NCI-H2081 treated with DMSO at 0.1 percent for 48 hours (cell line): ENCODE results near the gene ADCY9.
"Not testable (repeated sequence)": the region's sequence is repeated elsewhere in the genome, so short reads cannot be mapped to it uniquely, and the experiment has no call there.

Source experiments
- DNase-seq: peaks from one replicate; lab custom pipeline; 2025; lab: John Stamatoyannopoulos, UW

ADCY9 gene

GRCh38 chr16:3950343-3951193 lies 165.7 kb downstream of the ADCY9 start:
- DNase-seq: no peak

GRCh38 chr16:3949946-3950342 lies 166.3 kb downstream of the ADCY9 start:
- DNase-seq: no peak

- no peak for DNase-seq
Observed at GRCh38 chr16:3949287-3949686, 167.0 kb downstream of the ADCY9 start.

- no peak for DNase-seq
Observed at GRCh38 chr16:3948378-3948995, 167.8 kb downstream of the ADCY9 start.

GRCh38 chr16:3946604-3947180 lies 169.6 kb downstream of the ADCY9 start:
- no peak for DNase-seq

- DNase-seq: no peak
Observed at GRCh38 chr16:3945751-3946603, 170.3 kb downstream of the ADCY9 start.

GRCh38 chr16:3944457-3944856 lies 171.8 kb downstream of the ADCY9 start:
- not testable (repeated sequence) for DNase-seq

- not testable (repeated sequence) for DNase-seq
Observed at GRCh38 chr16:3942146-3942545, 174.1 kb downstream of the ADCY9 start.

- no peak for DNase-seq
Observed at GRCh38 chr16:3938843-3939624, 177.2 kb downstream of the ADCY9 start.

GRCh38 chr16:3938471-3938842 lies 177.8 kb downstream of the ADCY9 start:
- no peak for DNase-seq

- DNase-seq: no peak
Observed at GRCh38 chr16:3937066-3937875, 179.0 kb downstream of the ADCY9 start.

GRCh38 chr16:3935921-3936320 lies 180.3 kb downstream of the ADCY9 start:
- DNase-seq: no peak

- DNase-seq: no peak
Observed at GRCh38 chr16:3934491-3935181, 181.6 kb downstream of the ADCY9 start.

GRCh38 chr16:3927147-3927546 lies 189.1 kb downstream of the ADCY9 start:
- not testable (repeated sequence) for DNase-seq

GRCh38 chr16:3924763-3925162 lies 191.5 kb downstream of the ADCY9 start:
- DNase-seq: no peak

- DNase-seq: no peak
Observed at GRCh38 chr16:3922241-3922640, 194.0 kb downstream of the ADCY9 start.

GRCh38 chr16:3920206-3920605 lies 196.0 kb downstream of the ADCY9 start:
- DNase-seq: no peak

- no peak for DNase-seq
Observed at GRCh38 chr16:3919413-3919812, 196.8 kb downstream of the ADCY9 start.

- DNase-seq: no peak
Observed at GRCh38 chr16:3915426-3916260, 200.6 kb downstream of the ADCY9 start.
